ENCODE results near the gene PRDM11. TPM values are rescaled to one million over a fixed set of nuclear protein-coding genes. Genes with fewer than 3 reads are reported as not detected.

PRDM11 gene
- total RNA-seq, 1 donor from 2014 or later = 36.5 TPM

- peaks cover 0 to 4% of the 10 kb centered on the region in 2 donors for H3K4me1 ChIP-seq
- H3K27ac ChIP-seq = peak overlapping the region in 1 of 2 donors; percentile 26
- H3K4me3 ChIP-seq = no peak overlapping the region
- intact Hi-C loops (cut with DNase I) = no loop called here
- no peak for DNase-seq (ENCODE audit: low spot score in 2 of 2)
- no peaks in the 10 kb centered on the region for H3K9me3 ChIP-seq
- TF ChIP-seq CTCF (IDR thresholded peaks at IDR 0.05) = no peak
- peaks cover 10 to 17% of the 10 kb centered on the region in 2 donors for H3K36me3 ChIP-seq
- H3K27me3 ChIP-seq = no peaks in the 10 kb centered on the region
Measured at GRCh38 chr11:45193695-45194094, 47.3 kb downstream of the PRDM11 start.

GRCh38 chr11:45204761-45205160 is 58.3 kb downstream of the PRDM11 start:
- Histone ChIP-seq H3K9me3 (no peaks in the 10 kb centered on the region), H3K4me1 (peaks cover 7 to 36% of the 10 kb centered on the region in 2 donors), H3K4me3 (no peak overlapping the region), H3K36me3 (peaks cover 9 to 20% of the 10 kb centered on the region in 2 donors), H3K27me3 (no peaks in the 10 kb centered on the region), H3K27ac (no peak overlapping the region)
- DNase-seq (ENCODE audit: low spot score in 2 of 2) = no peak
- TF ChIP-seq CTCF (IDR thresholded peaks at IDR 0.05) = no peak
- intact Hi-C loops (cut with DNase I) = no loop called here

GRCh38 chr11:45205978-45206377 is 59.5 kb downstream of the PRDM11 start:
- no peak for TF ChIP-seq CTCF (IDR thresholded peaks at IDR 0.05)
- intact Hi-C loops (cut with DNase I) = no loop called here
- Histone ChIP-seq H3K27me3 (no peaks in the 10 kb centered on the region), H3K4me3 (no peak overlapping the region), H3K9me3 (no peaks in the 10 kb centered on the region), H3K4me1 (peaks cover 15 to 43% of the 10 kb centered on the region in 2 donors), H3K36me3 (peaks cover 9 to 20% of the 10 kb centered on the region in 2 donors), H3K27ac (no peak overlapping the region)
- DNase-seq (ENCODE audit: low spot score in 2 of 2) = no peak

GRCh38 chr11:45208135-45208534 is 61.7 kb downstream of the PRDM11 start:
- peaks cover 18 to 26% of the 10 kb centered on the region in 2 donors for H3K4me1 ChIP-seq
- DNase-seq (ENCODE audit: low spot score in 2 of 2) = no peak
- no peaks in the 10 kb centered on the region for H3K9me3 ChIP-seq
- peak overlapping the region; percentile 83 to 84 for H3K27ac ChIP-seq
- TF ChIP-seq CTCF (IDR thresholded peaks at IDR 0.05) = no peak
- H3K27me3 ChIP-seq = no peaks in the 10 kb centered on the region
- H3K36me3 ChIP-seq = peaks cover 18 to 29% of the 10 kb centered on the region in 2 donors
- intact Hi-C loops (cut with DNase I) = no loop called here
- H3K4me3 ChIP-seq = no peak overlapping the region

DNA sequence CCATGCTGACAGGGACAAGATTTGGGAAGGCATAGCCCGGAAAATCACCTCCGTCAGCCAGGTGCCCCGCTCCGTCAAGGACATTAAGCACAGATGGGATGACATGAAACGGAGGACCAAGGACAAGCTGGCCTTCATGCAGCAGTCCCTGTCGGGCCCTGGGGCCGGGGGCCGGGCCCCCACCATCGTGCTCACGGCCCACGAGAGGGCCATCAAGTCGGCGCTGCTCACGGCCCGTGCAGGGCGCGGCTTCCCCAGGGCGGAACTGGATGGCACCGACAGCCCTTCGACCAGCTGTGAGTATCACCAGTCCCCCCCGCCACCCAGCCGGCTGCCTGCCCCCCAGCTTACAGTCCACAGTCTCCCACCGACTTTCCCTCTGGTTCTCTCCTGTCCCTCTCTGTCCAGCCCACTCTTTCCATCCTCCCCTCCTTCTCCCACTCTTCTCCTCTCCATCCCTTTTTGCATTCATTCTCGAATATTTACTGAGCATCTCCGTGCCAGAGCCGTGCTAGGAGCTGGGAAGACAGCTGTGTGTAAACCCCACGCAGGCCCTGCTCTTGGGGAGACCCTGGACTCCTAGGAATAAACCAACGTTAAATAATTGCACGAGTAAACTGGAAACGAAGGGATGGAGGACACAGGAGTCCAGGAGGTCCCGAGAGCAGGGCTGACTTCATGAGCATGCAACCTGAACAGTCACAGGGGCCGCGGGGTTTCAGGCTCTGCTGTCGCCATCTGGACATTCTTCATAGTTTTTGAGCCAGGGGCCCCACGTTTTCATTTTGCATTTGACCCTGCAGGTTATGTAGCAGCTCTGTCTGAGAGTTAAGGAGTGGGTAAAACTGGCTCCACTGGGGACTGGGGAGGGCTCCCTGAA is 62.8 kb downstream of the PRDM11 start:
- peaks cover 18 to 24% of the 10 kb centered on the region in 2 donors for H3K4me1 ChIP-seq
- peak overlapping the region; percentile 83 to 84 for H3K27ac ChIP-seq
- intact Hi-C loops (cut with DNase I) = no loop called here
- no peaks in the 10 kb centered on the region for H3K9me3 ChIP-seq
- no peak for TF ChIP-seq CTCF (IDR thresholded peaks at IDR 0.05)
- DNase-seq (ENCODE audit: low spot score in 2 of 2) = no peak
- H3K27me3 ChIP-seq = no peaks in the 10 kb centered on the region
- peak overlapping the region in 1 of 2 donors; percentile 30 for H3K4me3 ChIP-seq
- H3K36me3 ChIP-seq = peaks cover 24 to 38% of the 10 kb centered on the region in 2 donors
